HUES6 (cell line): ENCODE measurements around the gene PPP1R37.

Source experiments
- H3K27ac ChIP-seq: 2 replicates; pipeline ENCODE4 v1.7.0; 2013; ENCODE audit warnings: low read depth, mild to moderate bottlenecking, low read length, inconsistent platforms
- H3K27me3 ChIP-seq: 2 replicates; pipeline ENCODE4 v1.6.1; 2013; ENCODE audit warnings: low read length; ENCODE audit not compliant: control insufficient read depth, insufficient read depth
- H3K36me3 ChIP-seq: 2 replicates; pipeline ENCODE4 v1.6.1; 2013; ENCODE audit warnings: low read length; ENCODE audit not compliant: control insufficient read depth, insufficient read depth
- H3K4me1 ChIP-seq: 2 replicates; pipeline ENCODE4 v1.6.1; 2013; ENCODE audit warnings: low read length; ENCODE audit not compliant: control insufficient read depth, insufficient read depth
- H3K4me3 ChIP-seq: 2 replicates; pipeline ENCODE4 v1.5.1; 2013; ENCODE audit warnings: low read depth, low read length
- H3K9ac ChIP-seq: one replicate; pipeline ENCODE4 v1.6.1; 2013; ENCODE audit warnings: mild to moderate bottlenecking, low read length
- H3K9me3 ChIP-seq: 2 replicates; pipeline ENCODE4 v1.6.1; 2013; ENCODE audit warnings: low read depth, low read length; ENCODE audit not compliant: control insufficient read depth, insufficient read depth

The PPP1R37 gene

DNA sequence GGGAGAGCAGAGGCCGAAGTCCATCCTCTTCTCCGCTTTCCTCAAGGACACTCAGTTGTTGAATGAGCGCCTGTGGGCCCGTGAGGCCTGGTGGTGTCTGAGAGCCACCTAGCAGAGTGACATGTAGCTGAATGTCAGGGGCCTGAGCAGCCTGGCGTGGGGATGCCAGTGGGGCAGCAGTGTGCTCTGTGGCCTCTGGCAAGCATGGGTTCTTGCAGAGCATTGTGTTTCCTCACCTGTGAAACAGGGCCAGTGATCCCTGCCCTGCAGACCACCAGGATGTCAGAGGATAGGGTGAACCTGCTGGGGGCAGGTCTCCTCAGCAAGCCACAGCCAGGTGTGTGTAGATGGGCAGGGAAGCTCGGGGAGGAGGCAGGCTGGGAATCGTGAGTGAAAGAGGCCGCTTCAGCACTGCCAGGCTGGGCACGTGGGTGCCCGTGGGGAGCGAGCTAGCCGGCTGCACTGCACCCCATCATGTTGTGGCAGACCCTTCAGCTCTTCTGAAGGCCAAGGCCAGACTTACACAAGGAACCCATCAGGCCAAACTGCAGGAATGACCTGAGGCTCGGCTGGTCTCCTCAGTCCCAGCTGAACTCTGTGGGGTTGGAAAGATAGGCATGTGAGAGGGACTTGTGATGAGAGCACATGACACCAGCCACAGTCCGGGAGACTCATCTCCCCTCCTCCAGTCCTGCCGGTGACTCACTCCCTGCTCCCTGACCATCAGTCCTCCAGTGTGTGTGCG lies 5.0 kb downstream of the PPP1R37 start:
- Histone ChIP-seq H3K36me3 (peaks cover 5% of the 10 kb centered on the region; the same call in 1 of the 2 replicates), H3K4me1 (peaks cover 54% of the 10 kb centered on the region), H3K27ac (no peak overlapping the region), H3K9me3 (no peaks in the 10 kb centered on the region), H3K9ac (peak overlapping the region; percentile 20), H3K4me3 (no peak overlapping the region; the same call in 1 of the 2 replicates), H3K27me3 (no peaks in the 10 kb centered on the region)

DNA sequence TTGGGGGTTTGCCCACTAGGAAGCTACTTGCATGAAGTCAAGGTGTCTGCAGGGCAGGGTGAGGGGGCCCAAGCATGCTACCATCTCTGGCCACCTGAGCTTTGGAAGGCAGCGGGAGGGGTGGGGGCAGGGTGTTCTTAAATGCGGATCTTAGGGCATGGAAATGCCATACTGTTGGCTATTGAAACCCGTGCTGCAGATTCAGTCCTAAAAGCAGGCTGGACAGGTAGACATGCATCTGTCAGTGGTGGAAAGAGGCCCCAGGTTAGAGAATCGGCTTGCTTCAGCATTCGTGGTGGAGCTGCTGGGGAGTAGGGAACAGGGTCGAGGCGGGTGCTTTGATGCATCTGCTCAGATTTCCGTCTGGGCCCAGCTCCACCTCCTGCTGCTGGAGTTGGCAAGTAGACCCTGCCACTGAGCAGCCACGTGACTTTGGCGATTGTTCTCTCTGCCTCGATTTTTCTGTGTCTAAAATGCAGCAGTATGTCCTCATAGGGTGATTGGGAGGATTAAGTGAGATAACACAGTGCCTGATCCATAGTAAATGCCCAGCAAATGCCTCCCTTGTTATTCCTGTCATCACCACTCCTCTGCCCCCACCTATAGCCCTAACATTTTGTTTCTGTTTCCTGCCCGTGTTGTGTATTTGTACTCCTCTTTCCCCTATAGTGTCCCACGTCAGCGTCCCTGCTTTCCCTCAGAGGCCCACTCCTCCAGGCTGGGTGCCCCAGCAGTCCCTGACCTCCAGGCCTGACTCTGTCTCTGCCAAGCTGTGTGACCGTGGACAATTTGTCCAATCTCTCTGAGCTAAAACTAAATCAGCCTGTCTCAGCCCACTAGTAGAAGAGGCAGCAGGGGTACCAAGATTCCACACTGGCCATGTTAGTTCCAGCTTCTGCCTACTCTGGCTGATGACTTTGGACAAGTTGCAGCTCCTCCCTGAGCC lies 5.8 kb downstream of the PPP1R37 start:
- Histone ChIP-seq H3K4me3 (no peak overlapping the region), H3K36me3 (peaks cover 5% of the 10 kb centered on the region; the same call in 1 of the 2 replicates), H3K9me3 (no peaks in the 10 kb centered on the region), H3K27me3 (no peaks in the 10 kb centered on the region), H3K4me1 (peaks cover 61% of the 10 kb centered on the region), H3K9ac (peak overlapping the region; percentile 13), H3K27ac (no peak overlapping the region)

DNA sequence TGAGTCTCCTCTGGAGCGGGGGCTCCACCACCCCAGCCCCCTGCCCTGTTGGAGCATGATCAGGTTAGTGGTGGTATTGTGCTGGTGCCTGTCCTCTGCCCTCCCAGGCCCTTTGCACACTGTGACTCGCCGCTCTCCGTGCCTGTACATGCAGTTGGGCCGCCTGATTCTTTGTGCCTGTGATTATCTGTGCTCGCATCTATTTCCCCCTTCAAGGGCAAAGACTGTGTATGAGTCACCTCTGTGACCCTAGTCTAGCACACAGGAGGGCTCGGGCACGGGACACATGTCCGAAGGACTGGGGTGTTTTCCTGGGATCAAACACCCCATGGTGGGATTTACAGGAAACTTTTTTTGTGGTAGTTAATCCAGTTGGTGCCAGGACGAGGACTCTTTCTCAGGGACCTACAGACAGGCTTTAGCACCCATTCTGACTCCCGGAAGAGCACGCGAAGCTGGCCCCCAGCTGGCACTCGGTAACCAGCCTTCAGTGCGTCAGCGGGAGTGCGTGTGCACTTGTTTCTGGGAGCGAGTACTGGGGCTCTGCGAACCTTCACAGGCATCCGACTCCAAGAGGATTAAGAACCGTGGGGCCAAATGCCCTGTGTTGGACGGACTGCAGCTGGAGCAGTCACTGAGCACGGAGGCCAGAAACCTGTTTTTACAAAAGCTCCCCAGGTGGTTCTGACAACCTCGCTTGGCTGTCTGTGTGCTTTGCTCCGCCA lies 6.7 kb downstream of the PPP1R37 start:
- no peak overlapping the region for H3K27ac ChIP-seq
- peak overlapping the region; percentile 13 for H3K9ac ChIP-seq

DNA sequence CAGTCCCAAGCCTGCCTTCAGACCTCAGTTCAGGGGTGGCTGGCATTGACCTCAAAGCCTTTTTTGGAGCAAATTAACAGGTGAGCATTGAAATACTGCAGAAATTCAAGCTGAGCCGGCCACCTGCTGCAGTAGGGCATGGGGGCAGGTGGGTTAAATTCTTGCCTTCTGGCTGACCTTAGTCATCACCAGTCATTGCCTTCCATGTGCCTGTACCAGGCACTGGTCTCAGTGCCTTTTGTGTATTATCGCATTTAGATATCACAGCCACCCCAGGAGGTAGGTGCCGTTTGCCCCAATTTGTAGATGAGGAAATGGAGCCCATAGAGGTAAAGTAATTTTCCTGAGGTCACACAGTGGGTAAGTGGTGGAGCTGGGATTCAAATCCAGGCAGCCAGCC lies 7.2 kb downstream of the PPP1R37 start:
- Histone ChIP-seq H3K27me3 (no peaks in the 10 kb centered on the region), H3K36me3 (peaks cover 5% of the 10 kb centered on the region; the same call in 1 of the 2 replicates), H3K27ac (no peak overlapping the region), H3K9me3 (no peaks in the 10 kb centered on the region), H3K4me3 (no peak overlapping the region), H3K4me1 (peaks cover 64% of the 10 kb centered on the region), H3K9ac (no peak overlapping the region)

More for the DNA sequence above, 6.7 kb downstream of the PPP1R37 start:
- no peak overlapping the region for H3K4me3 ChIP-seq
- peaks cover 64% of the 10 kb centered on the region for H3K4me1 ChIP-seq
- H3K27me3 ChIP-seq = no peaks in the 10 kb centered on the region
- peaks cover 5% of the 10 kb centered on the region; the same call in 1 of the 2 replicates for H3K36me3 ChIP-seq
- no peaks in the 10 kb centered on the region for H3K9me3 ChIP-seq

DNA sequence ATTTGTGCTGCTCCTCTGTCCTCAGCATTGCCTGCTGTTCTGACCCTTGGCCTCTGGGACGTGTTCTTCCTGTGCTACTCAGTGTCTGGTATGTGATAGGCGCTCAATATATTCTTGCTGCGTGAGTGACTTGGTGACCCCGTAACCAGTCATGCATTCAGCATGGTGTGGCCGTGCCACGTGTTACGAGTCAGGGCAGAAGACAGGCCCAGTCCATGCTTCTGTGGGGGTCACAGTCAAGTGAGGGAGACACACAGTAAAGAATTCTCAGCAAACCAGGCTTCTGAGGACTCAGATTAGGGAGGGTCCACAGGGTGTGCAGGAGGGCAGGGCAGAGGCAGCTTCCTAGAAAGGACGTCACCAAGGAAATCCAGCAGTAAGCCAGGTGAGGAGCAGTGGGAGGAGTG lies 7.9 kb downstream of the PPP1R37 start:
- Histone ChIP-seq H3K4me1 (peaks cover 64% of the 10 kb centered on the region), H3K36me3 (peaks cover 5% of the 10 kb centered on the region; the same call in 1 of the 2 replicates), H3K9ac (no peak overlapping the region), H3K27ac (no peak overlapping the region), H3K27me3 (no peaks in the 10 kb centered on the region), H3K4me3 (no peak overlapping the region), H3K9me3 (no peaks in the 10 kb centered on the region)

DNA sequence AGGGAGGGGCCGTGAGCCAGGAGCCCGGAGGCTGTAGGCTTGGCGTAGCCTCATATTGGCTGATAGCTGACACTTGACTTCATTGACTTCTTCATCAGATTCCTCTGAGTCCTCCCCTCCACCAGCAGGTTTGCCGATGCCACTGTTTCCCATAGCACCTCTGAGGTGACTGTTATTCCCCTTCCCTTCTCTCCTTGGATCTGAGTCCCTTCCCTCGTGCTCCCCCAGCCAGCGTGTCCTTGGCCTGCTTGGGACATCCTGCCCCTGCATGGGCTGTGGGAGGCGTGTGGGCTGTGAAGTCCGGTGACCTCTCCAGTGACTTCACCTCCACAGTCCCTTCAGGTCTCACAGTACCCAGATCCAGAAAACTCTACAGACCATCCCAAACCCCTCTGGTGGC lies 8.8 kb downstream of the PPP1R37 start:
- Histone ChIP-seq H3K9me3 (no peaks in the 10 kb centered on the region), H3K4me1 (peaks cover 61% of the 10 kb centered on the region), H3K27me3 (no peaks in the 10 kb centered on the region), H3K36me3 (peaks cover 5% of the 10 kb centered on the region; the same call in 1 of the 2 replicates), H3K4me3 (no peak overlapping the region), H3K9ac (no peak overlapping the region), H3K27ac (no peak overlapping the region)

DNA sequence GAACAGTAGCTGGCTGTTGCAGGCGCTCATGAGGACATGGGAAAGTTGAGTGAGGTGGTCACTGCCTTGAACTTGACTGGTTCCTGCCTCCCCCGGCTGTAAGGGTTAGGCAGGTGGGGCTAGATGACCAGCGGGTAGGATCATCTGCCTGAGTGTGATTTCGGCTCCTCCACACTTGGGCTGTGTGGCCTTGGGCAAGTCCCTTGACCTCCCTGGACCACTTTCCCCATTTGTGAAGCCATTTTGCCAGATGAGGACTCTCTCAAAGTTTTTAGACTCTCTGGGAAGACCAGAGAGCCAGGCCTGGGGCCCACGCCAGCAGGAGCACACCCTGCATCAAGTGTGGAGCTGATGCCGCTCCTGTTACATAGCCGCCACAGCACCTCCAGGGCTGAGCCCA lies 9.5 kb downstream of the PPP1R37 start:
- no peak overlapping the region for H3K27ac ChIP-seq
- no peaks in the 10 kb centered on the region for H3K9me3 ChIP-seq
- peaks cover 56% of the 10 kb centered on the region for H3K4me1 ChIP-seq

DNA sequence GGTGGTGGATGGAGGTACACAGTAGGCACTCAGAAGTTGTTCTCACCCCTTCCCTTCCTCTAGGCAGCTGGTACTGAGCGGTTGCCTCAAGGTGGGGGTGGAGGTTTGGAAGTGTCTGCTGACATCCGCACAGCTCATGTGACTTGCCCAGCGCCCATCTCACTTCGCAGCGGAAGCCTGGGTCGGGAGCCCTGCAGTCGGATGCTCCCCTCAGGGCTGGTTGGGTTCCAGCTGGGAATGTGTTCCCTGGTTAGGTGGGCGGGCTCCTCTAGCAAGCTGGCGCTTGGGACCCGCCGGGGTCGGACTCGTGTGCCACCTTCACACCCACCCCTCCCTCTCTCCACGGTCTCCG lies 10.2 kb downstream of the PPP1R37 start:
- H3K4me1 ChIP-seq = peaks cover 49% of the 10 kb centered on the region
- H3K9me3 ChIP-seq = no peaks in the 10 kb centered on the region
- H3K27me3 ChIP-seq = no peaks in the 10 kb centered on the region
- no peak overlapping the region for H3K27ac ChIP-seq
- H3K4me3 ChIP-seq = peak overlapping the region; percentile 16; the same call in 1 of the 2 replicates
- peaks cover 5% of the 10 kb centered on the region; the same call in 1 of the 2 replicates for H3K36me3 ChIP-seq
- no peak overlapping the region for H3K9ac ChIP-seq

More for the DNA sequence above, 9.5 kb downstream of the PPP1R37 start:
- no peak overlapping the region for H3K9ac ChIP-seq
- no peaks in the 10 kb centered on the region for H3K27me3 ChIP-seq
- peaks cover 5% of the 10 kb centered on the region; the same call in 1 of the 2 replicates for H3K36me3 ChIP-seq
- no peak overlapping the region; the same call in 1 of the 2 replicates for H3K4me3 ChIP-seq

DNA sequence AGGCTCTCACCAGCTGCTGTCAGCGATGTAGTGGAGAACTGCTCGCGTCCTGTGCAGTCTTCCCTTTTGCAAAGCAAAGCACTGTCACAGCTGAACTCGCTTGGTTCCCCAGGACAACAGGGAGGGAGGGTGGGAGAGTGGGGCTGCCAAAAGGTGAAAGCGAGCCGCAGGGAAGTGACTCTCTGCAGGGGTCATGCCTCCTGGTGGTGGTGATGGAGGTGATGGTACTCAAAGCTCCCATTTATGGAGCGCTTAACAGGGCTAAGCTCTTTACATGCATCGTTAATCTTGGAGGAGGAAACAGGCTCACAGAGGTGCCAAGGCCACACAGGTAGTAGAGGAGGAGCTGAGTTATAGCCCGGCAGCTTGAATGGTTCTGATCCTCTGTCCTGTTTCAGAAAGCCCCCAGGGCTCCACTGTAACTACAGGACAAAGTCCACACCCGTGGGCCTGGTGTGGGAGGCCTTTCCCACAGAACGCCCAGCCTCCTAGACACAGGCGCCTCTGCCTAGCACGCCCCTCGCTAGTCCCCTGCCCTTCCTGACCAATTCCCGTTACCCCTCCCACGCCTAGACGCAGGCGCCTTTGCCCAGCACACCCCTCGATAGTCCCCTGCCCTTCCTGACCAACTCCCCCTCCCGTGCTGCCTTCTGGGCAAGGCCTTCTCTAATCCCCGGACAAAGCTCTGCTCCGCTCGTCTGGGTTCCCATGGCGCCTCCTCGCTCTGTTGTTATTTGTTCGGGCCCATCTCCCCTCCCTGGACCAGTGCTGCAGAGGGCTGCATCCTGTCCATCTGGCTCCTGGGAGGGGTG lies 10.7 kb downstream of the PPP1R37 start:
- no peak overlapping the region for H3K27ac ChIP-seq
- no peaks in the 10 kb centered on the region for H3K9me3 ChIP-seq
- H3K4me3 ChIP-seq = peak overlapping the region; percentile 16; the same call in 1 of the 2 replicates
- no peaks in the 10 kb centered on the region for H3K27me3 ChIP-seq
- H3K36me3 ChIP-seq = peaks cover 5% of the 10 kb centered on the region; the same call in 1 of the 2 replicates
- peaks cover 43% of the 10 kb centered on the region for H3K4me1 ChIP-seq
- H3K9ac ChIP-seq = no peak overlapping the region
